OCI-LY3 (cell line): Measurements from ENCODE around the gene RAPGEF1.

Experiments
- H2AFZ ChIP-seq: fragments of 200-600, 300-600 bp; shearing (Covaris generic); 2 replicates; pipeline ENCODE4 v1.6.0; 2014; ENCODE audit warnings: antibody characterized with exemption, low read depth, low read length
- H3K27ac ChIP-seq: fragments of 200-600, 300-600 bp; sonication (generic); 2 replicates; pipeline ENCODE4 v1.5.1; 2014; ENCODE audit warnings: mild to moderate bottlenecking, low read length, moderate library complexity, mixed read lengths
- H3K27me3 ChIP-seq: fragments of 200-600, 300-600 bp; sonication (generic); 2 replicates; pipeline ENCODE4 v1.6.1; 2014; ENCODE audit warnings: low read depth, low read length, mixed read lengths
- H3K36me3 ChIP-seq: fragments of 200-600, 300-600 bp; sonication (generic); replicated peaks from 2 replicates; pipeline ENCODE3; 2014; ENCODE audit warnings: low read depth, low read length, mixed read lengths
- H3K4me1 ChIP-seq: fragments of 300-600, 200-600 bp; sonication (generic); 2 replicates; pipeline ENCODE4 v1.6.1; 2014; ENCODE audit warnings: low read length, mixed read lengths
- H3K4me2 ChIP-seq: fragments of 200-600, 300-600 bp; sonication (generic); 2 replicates; pipeline ENCODE4 v1.6.1; 2014; ENCODE audit warnings: low read length, mixed read lengths
- H3K4me3 ChIP-seq: fragments of 300-600, 200-600 bp; sonication (generic); 2 replicates; pipeline ENCODE4 v1.5.1; 2014; ENCODE audit warnings: antibody characterized with exemption, mild to moderate bottlenecking, low read length, moderate library complexity
- H3K79me2 ChIP-seq: fragments of 300-600, 200-600 bp; shearing (Covaris generic); 2 replicates; pipeline ENCODE4 v1.6.1; 2014; ENCODE audit warnings: mild to moderate bottlenecking, low read length, mixed read lengths
- H3K9ac ChIP-seq: fragments of 300-600, 200-600 bp; shearing (Covaris generic); 2 replicates; pipeline ENCODE4 v1.6.0; 2014; ENCODE audit warnings: mild to moderate bottlenecking, low read length, moderate library complexity
- H3K9me3 ChIP-seq: fragments of 200-600, 300-600 bp; shearing (Covaris generic); 2 replicates; pipeline ENCODE4 v1.6.1; 2014; ENCODE audit warnings: low read length, mixed read lengths; ENCODE audit not compliant: insufficient read depth
- H4K20me1 ChIP-seq: fragments of 200-600, 300-600 bp; sonication (generic); 2 replicates; pipeline ENCODE4 v1.6.1; 2016; ENCODE audit warnings: low read length, mixed read lengths; ENCODE audit not compliant: insufficient read depth
- EZH2phosphoT487 ChIP-seq: fragments of 200-600 bp; shearing (Covaris generic); IDR thresholded peaks from 2 replicates; pipeline ENCODE4 v1.6.1; 2018; ENCODE audit warnings: antibody characterized with exemption, mixed run types, low read depth
- TF ChIP-seq, protein P1 (sequence below): fragments of 200-600, 300-600 bp; sonication (generic); IDR thresholded peaks from 2 replicates; pipeline ENCODE4 v1.5.1; 2014; ENCODE audit warnings: antibody characterized with exemption, low read length, low read depth

RAPGEF1 gene

DNA sequence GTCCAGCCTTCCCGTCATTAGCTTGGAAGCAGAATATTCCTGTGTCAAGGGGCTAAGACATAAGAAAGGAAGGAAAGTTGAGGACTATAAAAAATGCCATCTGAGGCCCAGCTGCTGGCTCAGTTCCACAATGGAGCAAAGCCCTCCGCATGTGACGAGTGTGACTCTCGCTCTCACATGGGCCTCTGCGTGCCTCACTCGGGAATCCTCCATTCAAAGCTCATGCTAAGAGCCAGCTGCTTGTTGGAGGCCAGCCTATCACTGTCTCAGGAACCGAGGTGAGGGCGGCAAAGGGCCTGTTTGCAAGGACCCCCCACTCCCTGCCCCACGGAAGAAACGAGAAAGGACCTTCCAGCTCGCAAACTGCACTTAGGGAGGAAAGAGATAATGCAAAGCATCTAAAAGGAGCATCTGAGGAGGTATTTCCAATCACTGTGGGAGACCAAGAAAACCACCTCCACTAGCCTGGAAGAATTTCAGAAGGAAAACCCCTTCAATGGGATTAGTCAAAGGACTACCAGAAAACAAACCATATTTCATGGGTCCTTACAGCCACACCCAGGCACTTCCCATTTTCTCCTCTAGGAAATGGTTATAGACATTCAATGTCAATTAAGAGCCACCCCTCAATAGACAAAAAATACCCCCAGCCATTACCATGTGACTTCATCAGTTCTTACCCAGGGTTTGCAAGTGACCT, 99.3 kb downstream of the RAPGEF1 start:
- no peaks in the 10 kb centered on the region for H3K27me3 ChIP-seq
- peaks cover 78% of the 10 kb centered on the region for H3K36me3 ChIP-seq
- TF ChIP-seq EZH2phosphoT487, result no peak
- TF ChIP-seq, protein P1, sequence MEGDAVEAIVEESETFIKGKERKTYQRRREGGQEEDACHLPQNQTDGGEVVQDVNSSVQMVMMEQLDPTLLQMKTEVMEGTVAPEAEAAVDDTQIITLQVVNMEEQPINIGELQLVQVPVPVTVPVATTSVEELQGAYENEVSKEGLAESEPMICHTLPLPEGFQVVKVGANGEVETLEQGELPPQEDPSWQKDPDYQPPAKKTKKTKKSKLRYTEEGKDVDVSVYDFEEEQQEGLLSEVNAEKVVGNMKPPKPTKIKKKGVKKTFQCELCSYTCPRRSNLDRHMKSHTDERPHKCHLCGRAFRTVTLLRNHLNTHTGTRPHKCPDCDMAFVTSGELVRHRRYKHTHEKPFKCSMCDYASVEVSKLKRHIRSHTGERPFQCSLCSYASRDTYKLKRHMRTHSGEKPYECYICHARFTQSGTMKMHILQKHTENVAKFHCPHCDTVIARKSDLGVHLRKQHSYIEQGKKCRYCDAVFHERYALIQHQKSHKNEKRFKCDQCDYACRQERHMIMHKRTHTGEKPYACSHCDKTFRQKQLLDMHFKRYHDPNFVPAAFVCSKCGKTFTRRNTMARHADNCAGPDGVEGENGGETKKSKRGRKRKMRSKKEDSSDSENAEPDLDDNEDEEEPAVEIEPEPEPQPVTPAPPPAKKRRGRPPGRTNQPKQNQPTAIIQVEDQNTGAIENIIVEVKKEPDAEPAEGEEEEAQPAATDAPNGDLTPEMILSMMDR, result no peak
- H3K9ac ChIP-seq, result no peak overlapping the region
- no peaks in the 10 kb centered on the region for H3K9me3 ChIP-seq
- no peak overlapping the region for H3K4me2 ChIP-seq
- no peak overlapping the region for H2AFZ ChIP-seq
- H3K4me1 ChIP-seq, result peaks cover 57% of the 10 kb centered on the region
- H3K4me3 ChIP-seq, result no peak overlapping the region
- H3K79me2 ChIP-seq, result peaks cover 83% of the 10 kb centered on the region
- H3K27ac ChIP-seq, result no peak overlapping the region
- H4K20me1 ChIP-seq, result peaks cover 51% of the 10 kb centered on the region

DNA sequence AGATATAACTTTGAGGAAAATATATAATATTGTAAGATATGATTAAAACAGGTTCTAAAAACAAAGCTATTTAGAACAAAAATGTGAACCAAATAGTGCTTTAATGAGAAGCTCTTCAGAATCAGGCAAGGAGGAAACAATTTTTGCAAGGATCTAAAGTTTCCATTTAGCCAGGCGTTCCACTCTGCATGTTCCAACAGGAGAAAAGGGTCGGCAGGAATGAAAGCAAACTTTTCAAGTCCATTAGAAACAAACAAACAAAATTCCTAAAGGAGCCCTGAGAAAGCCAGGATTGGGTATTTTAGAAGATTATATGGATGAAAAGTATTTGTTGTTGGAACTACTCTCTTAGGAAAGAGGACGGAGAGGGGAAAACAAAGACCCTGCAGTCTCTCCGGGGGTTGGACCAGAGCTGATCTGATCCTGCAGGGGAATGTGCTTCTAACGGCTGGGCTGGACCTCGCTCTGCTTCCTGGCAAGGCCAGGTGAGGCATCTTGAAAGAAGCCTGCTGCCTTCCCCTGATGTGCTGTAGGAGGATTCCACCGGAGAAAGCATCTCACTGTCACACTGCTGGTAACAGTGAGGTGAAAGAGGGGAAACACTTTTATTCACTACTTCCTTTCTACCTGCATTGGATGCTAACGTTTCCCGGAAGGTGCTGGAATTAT, 100.0 kb downstream of the RAPGEF1 start:
- Histone ChIP-seq H3K36me3 (peaks cover 72% of the 10 kb centered on the region), H4K20me1 (peaks cover 45% of the 10 kb centered on the region), H3K9me3 (no peaks in the 10 kb centered on the region), H3K27me3 (no peaks in the 10 kb centered on the region), H3K4me2 (no peak overlapping the region), H3K79me2 (peaks cover 82% of the 10 kb centered on the region), H3K27ac (no peak overlapping the region), H2AFZ (no peak overlapping the region), H3K4me3 (no peak overlapping the region), H3K4me1 (peaks cover 57% of the 10 kb centered on the region), H3K9ac (no peak overlapping the region)
- TF ChIP-seq EZH2phosphoT487, result no peak
- TF ChIP-seq, protein P1, result no peak

DNA sequence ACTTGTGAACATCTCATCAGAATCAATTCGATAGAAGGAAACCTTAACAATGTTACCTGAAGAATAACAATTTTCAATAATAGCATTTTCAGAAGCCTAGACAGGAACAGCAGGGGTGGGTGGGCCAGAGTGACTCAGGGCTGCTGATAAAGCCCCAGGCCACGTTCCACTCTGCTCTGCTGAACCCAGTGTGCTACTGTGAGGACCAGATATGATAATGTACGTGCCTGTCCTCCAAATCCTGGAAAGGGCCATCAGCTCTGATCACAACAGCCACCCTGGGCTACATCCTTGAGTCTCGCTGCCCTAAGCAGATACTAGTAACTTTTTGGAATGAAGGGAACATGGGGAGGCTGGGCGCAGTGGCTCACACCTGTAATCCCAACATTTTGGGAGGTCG, 103.3 kb downstream of the RAPGEF1 start:
- no peaks in the 10 kb centered on the region for H3K27me3 ChIP-seq
- H3K4me2 ChIP-seq, result no peak overlapping the region
- H3K79me2 ChIP-seq, result peaks cover 78% of the 10 kb centered on the region
- H2AFZ ChIP-seq, result no peak overlapping the region
- H3K9ac ChIP-seq, result no peak overlapping the region
- H3K36me3 ChIP-seq, result peaks cover 69% of the 10 kb centered on the region
- H3K4me1 ChIP-seq, result peaks cover 54% of the 10 kb centered on the region
- TF ChIP-seq EZH2phosphoT487, result no peak
- TF ChIP-seq, protein P1, result no peak
- H3K4me3 ChIP-seq, result no peak overlapping the region
- peaks cover 19% of the 10 kb centered on the region; the same call in 1 of the 2 replicates for H4K20me1 ChIP-seq
- H3K9me3 ChIP-seq, result no peaks in the 10 kb centered on the region
- H3K27ac ChIP-seq, result peak overlapping the region; percentile 84

DNA sequence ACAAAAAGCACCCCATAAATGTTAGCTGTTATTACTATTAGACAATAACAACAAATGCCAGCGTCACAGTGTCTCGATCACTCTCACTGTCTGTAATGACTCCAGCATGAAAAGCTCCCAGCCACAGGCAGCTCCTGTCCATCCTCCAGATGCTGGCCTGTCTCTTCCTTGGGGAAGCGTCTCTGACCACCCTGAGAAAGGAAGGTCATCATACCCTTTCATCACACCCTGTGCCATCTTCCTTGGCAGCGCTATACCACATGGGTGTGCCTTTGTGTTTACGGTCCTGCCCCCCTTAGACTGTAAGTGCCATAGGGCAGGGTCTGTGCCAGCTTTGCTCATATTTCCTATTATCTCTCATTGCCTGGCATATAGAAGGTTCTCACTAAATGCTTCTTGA, 104.0 kb downstream of the RAPGEF1 start:
- no peak overlapping the region for H3K4me3 ChIP-seq
- TF ChIP-seq, protein P1, result no peak
- TF ChIP-seq EZH2phosphoT487, result no peak
- peaks cover 12% of the 10 kb centered on the region; the same call in 1 of the 2 replicates for H4K20me1 ChIP-seq
- no peaks in the 10 kb centered on the region for H3K9me3 ChIP-seq
- peaks cover 67% of the 10 kb centered on the region for H3K36me3 ChIP-seq
- H3K79me2 ChIP-seq, result peaks cover 76% of the 10 kb centered on the region
- H3K9ac ChIP-seq, result no peak overlapping the region; the same call in 1 of the 2 replicates
- H3K4me2 ChIP-seq, result peak overlapping the region; percentile 54; the same call in 1 of the 2 replicates
- H3K4me1 ChIP-seq, result peaks cover 55% of the 10 kb centered on the region
- H3K27me3 ChIP-seq, result no peaks in the 10 kb centered on the region
- H2AFZ ChIP-seq, result no peak overlapping the region
- peak overlapping the region; percentile 84 for H3K27ac ChIP-seq
